ENCODE data around the gene SEPTIN5. TPM values are rescaled to one million over a fixed set of nuclear protein-coding genes. Genes with fewer than 3 reads are reported as not detected.

Gene SEPTIN5
- polyA plus RNA-seq, 2 of the 4 experiments (the other 2 are of a cell fraction) = 4.6 to 12.6 TPM

GRCh38 chr22:19741053-19741452 is 26.8 kb downstream of the SEPTIN5 start (continued):
- TF ChIP-seq FOXS1 (CRISPR knock-in tag; IDR thresholded peaks at IDR 0.05) = no peak
- no peak for TF ChIP-seq MYC (IDR thresholded peaks at IDR 0.05; ENCODE audit: borderline replicate concordance, low read length)
- TF ChIP-seq KDM5A (IDR thresholded peaks at IDR 0.05) = no peak
- no peak for TF ChIP-seq PHF8 (IDR thresholded peaks at IDR 0.05; ENCODE audit: borderline replicate concordance, low read depth)
- no peak for TF ChIP-seq ZC3H11A (IDR thresholded peaks at IDR 0.05)

GRCh38 chr22:19742160-19743066 is 28.1 kb downstream of the SEPTIN5 start:
- Histone ChIP-seq H3K4me3 (no peak overlapping the region), H3K9me3 (no peaks in the 10 kb centered on the region), H3K4me2 (no peak overlapping the region), H3K4me1 (no peaks in the 10 kb centered on the region), H3K27ac (no peak overlapping the region)
- WGBS (ENCODE audit: missing lambda C conversion rate) = 85% methylated on average over 8 of the region's 21 CpGs
- FAIRE-seq (no peak), DNase-seq (ENCODE audit: low read depth in 1 of 2, low spot score in 1 of 2) (no peak), ATAC-seq (no peak)
- ChIA-PET CTCF (interaction anchor here (0.6 to 11.1 kb wide), 8 partner anchors 10 to 204 kb away, joined by 3 to 86 read pairs (median 6); partner anchors contain the start of gene GP1BB), POLR2A (no interaction called here)
- TF ChIP-seq JUN (IDR thresholded peaks at IDR 0.05) (no peak), HDAC2 (IDR thresholded peaks at IDR 0.05) (no peak)

- no peaks in the 10 kb centered on the region for H3K9me3 ChIP-seq
- WGBS (ENCODE audit: missing lambda C conversion rate) = 78% methylated on average over 6 of the region's 6 CpGs
- CTCF ChIA-PET = interaction anchor here (0.6 to 11.1 kb wide), 7 partner anchors 9 to 204 kb away, joined by 3 to 86 read pairs (median 7); partner anchors contain the start of gene GP1BB
- no peaks in the 10 kb centered on the region for H3K4me1 ChIP-seq
- POLR2A ChIA-PET = no interaction called here
- ATAC-seq (no peak), DNase-seq (ENCODE audit: low read depth in 1 of 2, low spot score in 1 of 2) (no peak), FAIRE-seq (no peak)
- H3K27ac ChIP-seq = no peak overlapping the region
- no peak overlapping the region for H3K4me3 ChIP-seq
- H3K4me2 ChIP-seq = no peak overlapping the region
- no peak for TF ChIP-seq RAD21 (conservative IDR thresholded peaks at IDR 0.05 in 1 of 2, IDR thresholded peaks at IDR 0.05 in 1 of 2)
- TF ChIP-seq, protein P1, sequence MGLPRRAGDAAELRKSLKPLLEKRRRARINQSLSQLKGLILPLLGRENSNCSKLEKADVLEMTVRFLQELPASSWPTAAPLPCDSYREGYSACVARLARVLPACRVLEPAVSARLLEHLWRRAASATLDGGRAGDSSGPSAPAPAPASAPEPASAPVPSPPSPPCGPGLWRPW (IDR thresholded peaks at IDR 0.05) = no peak
These were observed 28.8 kb downstream of the SEPTIN5 start for GRCh38 chr22:19743081-19743480.

DNA sequence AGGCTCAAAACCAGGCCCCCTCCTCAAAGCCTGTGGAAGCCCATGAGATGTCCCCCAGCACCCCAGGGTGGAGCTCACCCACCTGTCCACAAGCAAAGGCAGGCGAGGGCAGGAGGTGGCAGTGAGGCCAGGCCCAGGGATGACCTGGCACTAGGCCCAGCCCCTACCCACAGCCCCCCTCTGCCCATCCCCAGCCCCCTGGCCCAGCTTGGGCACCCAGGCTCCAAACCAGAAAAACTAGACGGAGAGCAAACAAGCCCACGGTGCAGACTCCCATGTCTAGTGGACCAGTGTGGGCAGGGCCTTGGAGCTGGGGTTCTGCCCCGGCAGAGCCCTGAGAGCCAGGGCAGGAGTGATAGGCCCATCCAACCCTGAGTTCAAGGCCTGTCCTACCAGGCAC is 29.3 kb downstream of the SEPTIN5 start:
- Histone ChIP-seq H3K27ac (no peak overlapping the region), H3K9me3 (no peaks in the 10 kb centered on the region), H3K4me1 (no peaks in the 10 kb centered on the region), H3K4me3 (no peak overlapping the region), H3K4me2 (no peak overlapping the region)
- CTCF ChIA-PET = interaction anchor here (1.3 to 11.1 kb wide), 3 partner anchors 13 to 166 kb away, joined by 8 to 86 read pairs (median 11); no protein-coding TSS in a partner anchor
- DNase-seq (ENCODE audit: low read depth in 1 of 2, low spot score in 1 of 2) = no peak
- no peak for FAIRE-seq
- no peak for ATAC-seq
- no CpG with 5 or more reads among the region's 4 CpGs for WGBS (ENCODE audit: missing lambda C conversion rate)
- TF ChIP-seq EHMT2 (IDR thresholded peaks at IDR 0.05; ENCODE audit: low read depth) (no peak), CBX2 (IDR thresholded peaks at IDR 0.05; ENCODE audit: borderline replicate concordance, low read depth) (no peak), POLR2AphosphoS2 (conservative IDR thresholded peaks at IDR 0.05; ENCODE audit: low read length) (no peak), HOXB13 (CRISPR knock-in tag; IDR thresholded peaks at IDR 0.05; ENCODE audit: low read depth) (no peak), FOSL2 (IDR thresholded peaks at IDR 0.05) (no peak), FOSL2 (CRISPR knock-in tag; IDR thresholded peaks at IDR 0.05) (no peak), BCL3 (IDR thresholded peaks at IDR 0.05) (no peak), GATA3 (IDR thresholded peaks at IDR 0.05; ENCODE audit: borderline replicate concordance) (no peak), EHF (CRISPR knock-in tag; IDR thresholded peaks at IDR 0.05) (no peak), HEYL (CRISPR knock-in tag; IDR thresholded peaks at IDR 0.05) (no peak), MAZ (IDR thresholded peaks at IDR 0.05; ENCODE audit: borderline replicate concordance, low read depth, low read length) (no peak), CBX8 (IDR thresholded peaks at IDR 0.05) (no peak), ZNF302 (CRISPR knock-in tag; IDR thresholded peaks at IDR 0.05) (no peak)
- TF ChIP-seq, protein P2, sequence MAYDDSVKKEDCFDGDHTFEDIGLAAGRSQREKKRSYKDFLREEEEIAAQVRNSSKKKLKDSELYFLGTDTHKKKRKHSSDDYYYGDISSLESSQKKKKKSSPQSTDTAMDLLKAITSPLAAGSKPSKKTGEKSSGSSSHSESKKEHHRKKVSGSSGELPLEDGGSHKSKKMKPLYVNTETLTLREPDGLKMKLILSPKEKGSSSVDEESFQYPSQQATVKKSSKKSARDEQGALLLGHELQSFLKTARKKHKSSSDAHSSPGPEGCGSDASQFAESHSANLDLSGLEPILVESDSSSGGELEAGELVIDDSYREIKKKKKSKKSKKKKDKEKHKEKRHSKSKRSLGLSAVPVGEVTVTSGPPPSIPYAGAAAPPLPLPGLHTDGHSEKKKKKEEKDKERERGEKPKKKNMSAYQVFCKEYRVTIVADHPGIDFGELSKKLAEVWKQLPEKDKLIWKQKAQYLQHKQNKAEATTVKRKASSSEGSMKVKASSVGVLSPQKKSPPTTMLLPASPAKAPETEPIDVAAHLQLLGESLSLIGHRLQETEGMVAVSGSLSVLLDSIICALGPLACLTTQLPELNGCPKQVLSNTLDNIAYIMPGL (CRISPR knock-in tag; IDR thresholded peaks at IDR 0.05; ENCODE audit: borderline replicate concordance) = no peak
- TF ChIP-seq, protein P1 (IDR thresholded peaks at IDR 0.05) = no peak
- TF ChIP-seq, protein P3, sequence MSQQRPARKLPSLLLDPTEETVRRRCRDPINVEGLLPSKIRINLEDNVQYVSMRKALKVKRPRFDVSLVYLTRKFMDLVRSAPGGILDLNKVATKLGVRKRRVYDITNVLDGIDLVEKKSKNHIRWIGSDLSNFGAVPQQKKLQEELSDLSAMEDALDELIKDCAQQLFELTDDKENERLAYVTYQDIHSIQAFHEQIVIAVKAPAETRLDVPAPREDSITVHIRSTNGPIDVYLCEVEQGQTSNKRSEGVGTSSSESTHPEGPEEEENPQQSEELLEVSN (IDR thresholded peaks at IDR 0.05; ENCODE audit: borderline replicate concordance, low read depth) = no peak
- POLR2A ChIA-PET = no interaction called here

Data from A549 (cell line).